ENCODE results near the gene ATP2A3.

The ATP2A3 gene

GRCh38 chr17:3910420-3911270 lies 53.6 kb downstream of the ATP2A3 start:
- DNase-seq (ENCODE audit: low read depth): no peak

- no peak for DNase-seq (ENCODE audit: low read depth)
Observed at GRCh38 chr17:3909257-3909656, 55.0 kb downstream of the ATP2A3 start.

DNA sequence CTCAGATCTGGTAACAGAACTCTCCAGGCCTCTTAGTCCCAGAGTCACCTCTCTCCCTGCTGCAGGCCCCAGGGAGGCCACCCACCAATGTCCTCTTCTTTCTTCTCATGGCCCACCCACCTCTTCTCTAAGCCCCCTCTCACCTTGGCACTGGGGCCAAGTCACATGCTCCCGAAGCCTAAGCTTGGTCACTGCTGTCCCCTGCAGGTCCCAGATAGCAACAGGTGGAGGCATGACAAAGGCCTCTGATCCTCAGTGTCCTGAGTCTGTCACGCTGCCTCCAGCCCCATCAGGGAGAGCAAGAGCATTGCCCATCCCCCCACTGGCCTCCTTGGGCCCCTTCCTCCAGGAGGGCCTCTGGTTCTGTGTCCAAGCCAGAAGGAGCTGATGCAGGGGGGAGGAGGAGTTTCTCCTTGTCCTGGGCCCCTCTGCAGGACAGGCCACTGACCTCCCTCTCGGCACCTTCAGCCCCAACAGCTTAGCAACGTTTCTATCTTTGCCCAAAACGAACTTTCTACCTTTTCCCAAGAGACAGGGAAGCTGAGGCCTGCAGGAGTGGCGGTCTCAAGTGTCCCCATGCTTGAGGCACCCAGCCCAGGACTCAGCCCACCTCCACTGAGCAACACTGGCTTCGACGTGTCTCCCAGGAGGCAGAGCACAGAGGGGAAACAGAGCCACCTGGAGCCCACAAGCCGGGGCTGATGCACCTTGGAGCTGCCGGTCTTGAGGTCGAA lies 56.6 kb downstream of the ATP2A3 start:
- DNase-seq (ENCODE audit: low read depth): no peak

- DNase-seq (ENCODE audit: low read depth): no peak
Observed at GRCh38 chr17:3906881-3907280, 57.4 kb downstream of the ATP2A3 start.

- DNase-seq (ENCODE audit: low read depth): no peak
Observed at GRCh38 chr17:3905017-3905520, 59.2 kb downstream of the ATP2A3 start.

GRCh38 chr17:3904501-3904900 lies 59.7 kb downstream of the ATP2A3 start:
- DNase-seq (ENCODE audit: low read depth): no peak

- DNase-seq (ENCODE audit: low read depth): no peak
Observed at GRCh38 chr17:3903881-3904290, 60.4 kb downstream of the ATP2A3 start.

DNA sequence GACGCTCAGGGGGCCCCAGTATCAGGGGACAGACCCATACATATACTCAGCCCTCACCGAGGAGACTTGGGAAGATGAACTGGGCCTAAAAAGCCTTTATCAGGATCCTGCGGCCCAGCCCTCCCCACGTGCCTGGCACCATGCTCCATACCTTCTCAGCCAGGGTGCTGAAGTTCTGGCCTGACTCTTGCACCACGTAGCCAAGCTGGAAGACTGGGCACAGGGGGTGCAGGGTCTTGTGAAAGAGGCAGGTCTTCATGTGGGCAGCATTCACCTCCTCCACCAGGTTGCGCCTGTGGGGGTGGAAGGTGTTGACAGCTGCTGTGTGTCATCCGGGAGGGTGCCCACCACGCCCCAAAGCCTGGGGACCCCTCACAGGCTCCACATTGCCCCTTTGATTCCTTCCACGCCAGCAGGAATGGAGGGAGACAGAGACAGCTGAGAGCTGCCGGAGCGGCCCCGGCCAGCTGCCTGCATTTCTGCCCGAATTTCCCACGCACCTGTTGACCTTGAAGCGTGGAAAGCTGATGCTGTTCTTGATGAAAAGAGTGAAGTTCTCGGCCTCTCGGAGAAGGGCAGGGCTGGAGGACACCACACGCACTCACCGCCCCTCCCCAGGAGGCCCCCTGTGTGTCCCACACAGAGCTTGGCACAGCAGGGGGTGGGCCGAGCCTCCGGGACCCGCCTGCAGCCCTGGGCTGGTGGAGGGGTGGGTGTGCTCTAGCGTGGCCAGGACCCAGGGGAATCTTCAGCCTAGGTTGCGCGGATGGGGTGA lies 61.0 kb downstream of the ATP2A3 start:
- DNase-seq (ENCODE audit: low read depth): no peak

- no peak for DNase-seq (ENCODE audit: low read depth)
Observed at GRCh38 chr17:3900646-3901045, 63.6 kb downstream of the ATP2A3 start.

DNA sequence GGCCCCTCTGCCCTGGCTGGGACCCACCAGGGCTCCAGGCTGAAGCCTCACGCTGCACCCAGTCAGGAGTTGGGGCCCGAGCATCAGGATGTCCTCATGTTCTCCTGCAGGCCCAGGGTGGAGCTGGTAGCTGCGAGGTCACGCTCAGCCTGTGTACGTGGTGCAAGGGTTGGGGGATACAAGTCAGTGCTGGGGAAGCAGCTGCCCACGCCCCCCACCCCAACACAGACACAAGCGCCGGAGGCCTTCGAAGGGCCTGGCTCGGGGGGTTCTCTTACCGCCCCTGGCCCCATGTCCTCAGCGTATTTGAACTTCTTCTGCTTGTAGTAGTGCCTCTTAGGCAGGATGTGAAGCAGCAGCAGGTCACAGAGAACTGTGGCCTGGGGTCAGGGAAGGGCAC lies 66.5 kb downstream of the ATP2A3 start:
- DNase-seq (ENCODE audit: low read depth): no peak

DNA sequence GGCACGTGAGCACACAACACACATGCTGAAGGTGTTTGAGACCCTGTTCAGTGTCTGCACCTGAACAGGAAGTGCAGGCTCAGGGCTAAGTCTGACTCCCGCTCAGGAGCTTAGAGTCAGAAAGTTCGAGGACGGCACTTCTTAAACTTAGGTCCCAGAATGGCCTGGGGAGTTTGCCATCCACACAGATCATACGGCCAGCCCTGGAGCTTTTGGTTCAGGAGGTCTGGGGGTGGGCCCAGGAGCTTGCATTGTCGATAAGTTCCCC lies 67.3 kb downstream of the ATP2A3 start:
- no peak for DNase-seq (ENCODE audit: low read depth)

DNA sequence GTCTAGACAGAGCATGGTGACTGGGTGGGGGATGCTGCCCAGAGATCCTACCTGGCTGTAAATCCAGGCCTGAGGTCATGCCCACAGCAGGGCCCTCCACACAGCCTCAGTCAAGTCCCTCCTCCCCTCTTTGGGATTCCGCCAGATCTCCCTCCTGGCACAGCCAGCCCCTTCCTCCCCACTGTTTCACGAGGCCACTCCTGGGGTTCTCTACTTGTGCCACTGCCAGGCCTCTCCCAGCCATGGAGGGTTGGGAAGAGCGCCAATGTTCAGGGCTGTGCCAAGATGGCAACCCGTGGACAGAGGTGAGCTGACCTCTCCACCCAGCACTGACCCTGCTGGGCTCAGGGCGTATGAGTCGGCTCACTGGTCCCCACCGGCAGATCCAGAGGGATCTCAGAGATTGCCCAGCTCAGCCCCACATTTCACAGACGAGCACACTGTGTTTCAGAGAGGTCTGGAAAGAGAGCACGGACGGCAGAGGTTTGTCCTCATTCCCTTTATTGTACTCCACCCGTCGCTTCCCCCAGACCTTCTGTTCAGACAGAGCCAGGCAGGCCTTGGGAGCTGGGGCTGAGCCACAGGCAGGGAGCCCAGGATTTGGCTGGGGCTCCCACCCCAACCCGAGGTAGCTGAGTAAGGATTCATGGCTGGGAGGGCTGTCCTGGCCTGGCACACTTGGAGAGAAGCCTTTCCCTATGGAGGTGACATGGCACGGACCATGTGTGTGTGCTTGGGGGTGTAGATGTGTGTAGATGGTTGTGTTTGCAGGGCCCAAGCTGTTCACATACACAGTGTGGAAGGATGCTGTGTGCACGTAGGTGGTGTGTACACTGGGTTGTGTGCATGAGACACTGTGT lies 67.9 kb downstream of the ATP2A3 start:
- no peak for DNase-seq (ENCODE audit: low read depth)

DNA sequence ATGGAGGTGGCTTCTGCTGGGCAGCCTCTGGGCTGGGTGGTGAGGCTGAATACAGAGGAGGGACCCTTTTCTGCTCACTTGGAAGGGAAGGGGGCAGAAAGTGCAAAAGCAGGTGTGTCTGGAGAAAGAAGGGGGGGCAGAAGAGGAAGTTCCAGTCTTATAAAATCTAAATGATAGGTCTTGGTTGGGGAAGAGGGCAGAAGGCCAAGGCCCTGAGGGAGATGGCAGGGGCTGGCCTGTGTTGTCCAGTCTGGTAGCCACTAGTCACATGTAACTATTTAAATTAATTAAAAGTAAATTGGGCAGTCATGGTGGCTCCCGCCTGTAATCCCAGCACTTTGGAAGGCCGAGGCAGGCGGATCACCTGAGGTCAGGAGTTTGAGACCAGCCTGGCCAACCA lies 68.9 kb downstream of the ATP2A3 start:
- DNase-seq (ENCODE audit: low read depth): no peak

GRCh38 chr17:3894911-3895343 lies 69.3 kb downstream of the ATP2A3 start:
- no peak for DNase-seq (ENCODE audit: low read depth)

GRCh38 chr17:3894188-3894587 lies 70.0 kb downstream of the ATP2A3 start:
- no peak for DNase-seq (ENCODE audit: low read depth)

- DNase-seq (ENCODE audit: low read depth): no peak
Observed at GRCh38 chr17:3893720-3894116, 70.5 kb downstream of the ATP2A3 start.

- peak; percentile 58 for DNase-seq (ENCODE audit: low read depth)
Observed at GRCh38 chr17:3893003-3893719, 71.1 kb downstream of the ATP2A3 start, which contains the start of gene CAMKK1. Gene CAMKK1, minus strand, starts transcription at chr17:3893053. Its CDS starts 7,366 bp downstream, at chr17:3885687.

DNA sequence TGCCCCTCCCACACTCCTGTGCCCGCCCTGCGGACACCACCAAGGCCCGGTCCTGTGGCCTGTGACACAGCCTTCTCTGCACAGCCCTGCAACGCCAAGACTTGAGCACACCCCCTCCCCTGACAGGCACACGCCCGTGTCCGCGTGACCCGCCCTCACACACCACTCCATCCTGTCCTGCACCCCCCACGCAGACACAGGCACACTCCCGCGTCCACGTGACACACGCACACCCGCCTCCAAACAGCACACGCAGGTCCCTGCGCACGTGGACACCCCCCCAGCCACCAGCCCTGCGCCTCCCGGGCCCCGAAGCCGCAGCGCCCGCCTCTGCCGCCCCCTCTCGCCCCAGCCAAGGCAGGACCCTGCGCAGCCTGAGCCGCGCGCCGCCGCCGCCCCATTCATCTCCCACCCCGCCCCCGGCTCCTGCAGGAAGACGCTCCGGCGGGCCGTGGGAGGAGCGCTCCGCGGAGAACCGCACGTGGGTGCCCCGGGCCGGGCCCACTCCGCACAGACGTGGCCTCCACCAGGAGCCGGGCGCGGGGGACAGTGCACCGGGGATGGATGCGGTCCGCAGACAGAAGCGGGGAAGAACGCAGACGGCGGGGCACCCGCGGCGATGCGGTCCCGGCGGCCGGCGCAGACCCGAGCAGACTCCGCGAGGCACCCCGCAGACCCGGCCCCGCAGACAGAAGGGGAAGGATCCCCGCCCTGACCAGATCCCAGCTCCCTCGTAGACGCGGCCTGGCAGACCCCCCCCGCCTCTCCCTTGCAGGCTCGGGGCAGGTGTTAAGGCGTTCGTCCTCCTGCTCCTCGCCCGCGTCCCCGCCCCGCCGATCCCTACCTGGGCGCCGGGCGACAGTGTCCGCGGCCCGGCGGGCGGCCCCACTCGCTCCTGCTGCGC lies 71.9 kb downstream of the ATP2A3 start:
- DNase-seq (ENCODE audit: low read depth): peak; percentile 47

- DNase-seq (ENCODE audit: low read depth): no peak
Observed at GRCh38 chr17:3891626-3892094, 72.6 kb downstream of the ATP2A3 start.

GRCh38 chr17:3890878-3891219 lies 73.4 kb downstream of the ATP2A3 start:
- no peak for DNase-seq (ENCODE audit: low read depth)
